SKM-1 (cell line): ENCODE data around the gene CLIC3.
"Not testable (repeated sequence)": the region's sequence is repeated elsewhere in the genome, so short reads cannot be mapped to it uniquely, and the experiment has no call there.

Experiments
- DNase-seq: peaks from one replicate; lab custom pipeline; 2025; ENCODE audit not compliant: unreplicated experiment; lab: John Stamatoyannopoulos, UW

The CLIC3 gene

GRCh38 chr9:136996361-136997292, at the start of gene CLIC3:
Gene CLIC3, minus strand, starts transcription at chr9:136996568. Its CDS starts 25 bp downstream, at chr9:136996543.
- DNase-seq, result no peak

GRCh38 chr9:137045294-137046087, 49.1 kb upstream of the CLIC3 start:
- no peak for DNase-seq

GRCh38 chr9:137044502-137045177, 48.3 kb upstream of the CLIC3 start:
- no peak for DNase-seq

GRCh38 chr9:137044037-137044436, 47.7 kb upstream of the CLIC3 start:
- no peak for DNase-seq

GRCh38 chr9:137042751-137043727, 46.7 kb upstream of the CLIC3 start:
- DNase-seq, result no peak

GRCh38 chr9:137041124-137041523, 44.8 kb upstream of the CLIC3 start:
- DNase-seq, result no peak

GRCh38 chr9:137040568-137040967, 44.2 kb upstream of the CLIC3 start:
- DNase-seq, result no peak

- DNase-seq, result no peak
Observed at GRCh38 chr9:137039611-137040366, 43.4 kb upstream of the CLIC3 start.

- no peak for DNase-seq
Observed at GRCh38 chr9:137038916-137039315, 42.5 kb upstream of the CLIC3 start.

GRCh38 chr9:137037483-137037882, 41.1 kb upstream of the CLIC3 start:
- DNase-seq, result no peak

GRCh38 chr9:137037035-137037434, 40.7 kb upstream of the CLIC3 start:
- no peak for DNase-seq

GRCh38 chr9:137035937-137036336, 39.6 kb upstream of the CLIC3 start:
- no peak for DNase-seq

- DNase-seq, result no peak
Observed at GRCh38 chr9:137035507-137035834, 39.1 kb upstream of the CLIC3 start.

GRCh38 chr9:137034709-137035506, 38.5 kb upstream of the CLIC3 start:
- DNase-seq, result peak; percentile 89

- no peak for DNase-seq
Observed at GRCh38 chr9:137034039-137034708, 37.8 kb upstream of the CLIC3 start.

GRCh38 chr9:137033481-137033880, 37.1 kb upstream of the CLIC3 start:
- DNase-seq, result not testable (repeated sequence)

GRCh38 chr9:137032858-137033257, 36.5 kb upstream of the CLIC3 start:
- peak; percentile 75 for DNase-seq
